Caco-2 (cell line): ENCODE data around the gene KLK4. TPM values are rescaled to one million over a fixed set of nuclear protein-coding genes. Genes with fewer than 3 reads are reported as not detected.
A peak's percentile ranks its signal among the peaks of the same experiment; 100 is the strongest.

Experiments used
- BruUV-seq: library from RNA; stranded (reverse); fragments of 400-500 nt; replicated peaks from 2 replicates; lab custom pipeline; 2021; lab: Mats Ljungman, UMichigan
- CTCF ChIA-PET: fragments of 300-600 bp; sonication (Branson Sonifier 250); formaldehyde crosslinking; loops from one replicate; lab custom pipeline; 2022; ENCODE audit warnings: antibody characterized with exemption; lab: Charles Lee
- POLR2A ChIA-PET: fragments of 300-600 bp; sonication (Branson Sonifier 250); formaldehyde crosslinking; loops from one replicate; lab custom pipeline; 2022; ENCODE audit warnings: antibody characterized with exemption; lab: Charles Lee
- DNase-seq, 2 experiments: peaks; one replicate each; pipeline versions ENCODE4 v3.0.0 to v3.0.0-alpha.2; 2020 to 2022
- H3K27me3 ChIP-seq: replicated peaks from 2 replicates; pipeline ENCODE4 v1.6.0; 2011; ENCODE audit warnings: low read length; ENCODE audit not compliant: control insufficient read depth, insufficient read depth
- H3K36me3 ChIP-seq: 2 replicates; pipeline ENCODE4 v1.5.1; 2011; ENCODE audit warnings: low read length; ENCODE audit not compliant: control insufficient read depth, insufficient read depth
- H3K4me1 ChIP-seq: fragments of 250-450 bp; sonication (Bioruptor Pico); 2 replicates; pipeline ENCODE4 v1.5.1; 2020; ENCODE audit warnings: mild to moderate bottlenecking
- H3K4me3 ChIP-seq: 2 replicates; pipeline ENCODE4 v1.5.1; 2011; ENCODE audit warnings: low read depth, mild to moderate bottlenecking, control low read depth, low read length
- H3K9me3 ChIP-seq: fragments of 250-450 bp; sonication (Bioruptor Pico); 2 replicates; pipeline ENCODE4 v1.5.1; 2020; ENCODE audit warnings: mild to moderate bottlenecking, moderate library complexity
- H3K27ac Mint-ChIP-seq: one replicate; pipeline ENCODE4 v1.8.0; 2022; ENCODE audit warnings: mixed read lengths; ENCODE audit not compliant: unreplicated experiment
- H3K27me3 Mint-ChIP-seq: one replicate; pipeline ENCODE4 v1.8.0; 2022; ENCODE audit warnings: mixed read lengths; ENCODE audit not compliant: insufficient read depth, unreplicated experiment
- H3K36me3 Mint-ChIP-seq: one replicate; pipeline ENCODE4 v1.8.0; 2022; ENCODE audit warnings: mild to moderate bottlenecking, mixed read lengths; ENCODE audit not compliant: insufficient read depth, unreplicated experiment
- H3K4me1 Mint-ChIP-seq: one replicate; pipeline ENCODE4 v1.8.0; 2022; ENCODE audit warnings: low read depth, mixed read lengths; ENCODE audit not compliant: unreplicated experiment
- H3K4me3 Mint-ChIP-seq: one replicate; pipeline ENCODE4 v1.8.0; 2022; ENCODE audit warnings: mild to moderate bottlenecking, moderate library complexity, mixed read lengths; ENCODE audit not compliant: unreplicated experiment
- H3K9me3 Mint-ChIP-seq: one replicate; pipeline ENCODE4 v1.8.0; 2022; ENCODE audit warnings: mixed read lengths; ENCODE audit not compliant: unreplicated experiment
- CTCF ChIP-seq, 2 experiments: fragments of 200-600 bp in 1 of 2; IDR thresholded peaks; 1 replicate in 1 of 2; 2 replicates in 1 of 2; pipeline versions ENCODE4 v1.5.1 to v1.8.0; 2011 to 2022; ENCODE audit warnings: antibody characterized with exemption in 1 of 2, control low read depth in 1 of 2, inconsistent platforms in 1 of 2, low read depth in 1 of 2, low read length in 1 of 2, mild to moderate bottlenecking in 1 of 2, moderate library complexity in 1 of 2; ENCODE audit not compliant: insufficient read depth in 1 of 2, severe bottlenecking in 1 of 2, unreplicated experiment in 1 of 2
- intact Hi-C: fragments of 100-400 bp; cut with micrococcal nuclease; formaldehyde crosslinking; loops from one replicate; pipeline ENCODE4 v1.10.0; 2022; ENCODE audit not compliant: unreplicated experiment
- total RNA-seq: library from RNA; stranded (reverse); gene quantifications from 2 replicates; pipeline ENCODE4 v1.2.3, GENCODE V29; 2022

Gene KLK4
- total RNA-seq, 1 experiment from 2014 or later: not detected

- Mint-ChIP-seq H3K27me3 (peaks cover 13% of the 10 kb centered on the region), H3K4me3 (no peak overlapping the region), H3K9me3 (no peaks in the 10 kb centered on the region), H3K4me1 (no peaks in the 10 kb centered on the region), H3K27ac (no peak overlapping the region), H3K36me3 (no peaks in the 10 kb centered on the region)
- no peaks in the 10 kb centered on the region for H3K4me1 ChIP-seq
- no peaks in the 10 kb centered on the region for H3K36me3 ChIP-seq
- no peaks in the 10 kb centered on the region for H3K27me3 ChIP-seq
- DNase-seq: no peak
- no peaks in the 10 kb centered on the region for H3K9me3 ChIP-seq
- no peak overlapping the region for H3K4me3 ChIP-seq
- no TSS peak for BruUV-seq
- intact Hi-C loops: no loop called here
- ChIA-PET POLR2A (no interaction called here), CTCF (no interaction called here)
- no peak for TF ChIP-seq CTCF (IDR thresholded peaks at IDR 0.05; ENCODE audit: insufficient read depth in 1 of 2, low read depth in 1 of 2, low read length in 1 of 2, severe bottlenecking in 1 of 2, unreplicated experiment in 1 of 2)
Observed at GRCh38 chr19:50890422-50891252, 20.6 kb downstream of the KLK4 start.

- intact Hi-C loops: no loop called here
- no TSS peak for BruUV-seq
Observed at GRCh38 chr19:50889638-50890037, 21.6 kb downstream of the KLK4 start.

GRCh38 chr19:50882188-50882587 is 29.0 kb downstream of the KLK4 start:
- Histone ChIP-seq H3K4me3 (no peak overlapping the region), H3K36me3 (no peaks in the 10 kb centered on the region), H3K9me3 (no peaks in the 10 kb centered on the region), H3K27me3 (no peaks in the 10 kb centered on the region), H3K4me1 (no peaks in the 10 kb centered on the region)
- peak in 1 of 2 experiments; percentile 5 for TF ChIP-seq CTCF (IDR thresholded peaks at IDR 0.05; ENCODE audit: insufficient read depth in 1 of 2, low read depth in 1 of 2, low read length in 1 of 2, severe bottlenecking in 1 of 2, unreplicated experiment in 1 of 2)
- CTCF ChIA-PET: interaction anchor here (0.6 kb wide), 1 partner anchor 40 kb away, joined by 5 read pairs; no protein-coding TSS in a partner anchor
- H3K4me3 Mint-ChIP-seq: no peak overlapping the region
- BruUV-seq: no TSS peak
- no peaks in the 10 kb centered on the region for H3K9me3 Mint-ChIP-seq
- H3K27ac Mint-ChIP-seq: no peak overlapping the region
- intact Hi-C loops: no loop called here
- peaks cover 21% of the 10 kb centered on the region for H3K27me3 Mint-ChIP-seq
- no peaks in the 10 kb centered on the region for H3K36me3 Mint-ChIP-seq
- POLR2A ChIA-PET: no interaction called here
- DNase-seq: no peak
- H3K4me1 Mint-ChIP-seq: no peaks in the 10 kb centered on the region

More at GRCh38 chr19:50889638-50890037, 21.6 kb downstream of the KLK4 start:
- Mint-ChIP-seq H3K27ac (no peak overlapping the region), H3K9me3 (no peaks in the 10 kb centered on the region), H3K4me3 (no peak overlapping the region), H3K27me3 (peaks cover 17% of the 10 kb centered on the region), H3K4me1 (no peaks in the 10 kb centered on the region), H3K36me3 (no peaks in the 10 kb centered on the region)
- H3K4me3 ChIP-seq: no peak overlapping the region
- DNase-seq: no peak
- H3K27me3 ChIP-seq: no peaks in the 10 kb centered on the region
- POLR2A ChIA-PET: no interaction called here
- CTCF ChIA-PET: no interaction called here
- no peaks in the 10 kb centered on the region for H3K4me1 ChIP-seq
- no peak for TF ChIP-seq CTCF (IDR thresholded peaks at IDR 0.05; ENCODE audit: insufficient read depth in 1 of 2, low read depth in 1 of 2, low read length in 1 of 2, severe bottlenecking in 1 of 2, unreplicated experiment in 1 of 2)
- H3K9me3 ChIP-seq: no peaks in the 10 kb centered on the region
- H3K36me3 ChIP-seq: no peaks in the 10 kb centered on the region
